K562 (cell line): ENCODE results near the gene SAFB. TPM values are rescaled to one million over a fixed set of nuclear protein-coding genes. Genes with fewer than 3 reads are reported as not detected.

ENCODE experiments used
- ATF3 ChIP-seq, 2 experiments: fragments of 450-650 bp in 1 of 2; sonication (generic) in 1 of 2; formaldehyde crosslinking in 1 of 2; IDR thresholded peaks in 1 of 2; conservative IDR thresholded peaks in 1 of 2; 2 replicates each; pipeline versions ENCODE4 v1.6.1 to v1.8.1; 2016 to 2023; ENCODE audit warnings: mild to moderate bottlenecking in 2 of 2, moderate library complexity in 2 of 2, inconsistent platforms in 1 of 2, missing genetic modification reagents in 1 of 2
- BCLAF1 ChIP-seq, 2 experiments: fragments of 450-650 bp in 1 of 2; IDR thresholded peaks; 2 replicates each; pipeline ENCODE4 v1.6.1; 2011 to 2017; ENCODE audit warnings: low read depth in 2 of 2, antibody characterized with exemption in 1 of 2, borderline replicate concordance in 1 of 2, low read length in 1 of 2, mild to moderate bottlenecking in 1 of 2, mixed read lengths in 1 of 2; ENCODE audit not compliant: control insufficient read depth in 1 of 2
- CBX1 ChIP-seq: sonication (generic); IDR thresholded peaks from 2 replicates; pipeline ENCODE4 v1.6.1; 2016; ENCODE audit warnings: antibody characterized with exemption, low read depth, mild to moderate bottlenecking
- CREB3 ChIP-seq: fragments of 450-650 bp; conservative IDR thresholded peaks from 2 replicates; pipeline ENCODE4 v1.6.1; 2016; ENCODE audit warnings: missing genetic modification characterization, low read depth, mild to moderate bottlenecking, missing compliant biosample characterization, moderate library complexity
- CREM ChIP-seq: IDR thresholded peaks from 2 replicates; pipeline ENCODE4 v1.6.1; 2014; ENCODE audit warnings: antibody characterized with exemption, low read depth
- ESRRB ChIP-seq: fragments of 250-450 bp; sonication (Bioruptor Pico); IDR thresholded peaks from 2 replicates; pipeline ENCODE4 v1.5.0; 2020; ENCODE audit warnings: mild to moderate bottlenecking, moderate library complexity, borderline replicate concordance
- GTF2F1 ChIP-seq: IDR thresholded peaks from 2 replicates; pipeline ENCODE4 v1.6.1; 2011; ENCODE audit warnings: low read depth, low read length, improper control_type of control experiment
- ILF3 ChIP-seq: fragments of 450-650 bp; IDR thresholded peaks from 2 replicates; pipeline ENCODE4 v1.6.1; 2018; ENCODE audit warnings: antibody characterized with exemption, mild to moderate bottlenecking, moderate library complexity, borderline replicate concordance
- MAZ ChIP-seq, 2 experiments: fragments of 450-650 bp in 1 of 2; sonication (generic) in 1 of 2; formaldehyde crosslinking; IDR thresholded peaks in 1 of 2; conservative IDR thresholded peaks in 1 of 2; 2 replicates each; pipeline versions ENCODE4 v1.4.0 to v1.5.0; 2020; ENCODE audit warnings: mild to moderate bottlenecking in 1 of 2, missing genetic modification reagents in 1 of 2
- ZNF143 ChIP-seq: sonication (generic); formaldehyde crosslinking; IDR thresholded peaks from 2 replicates; pipeline ENCODE4 v1.9.0; 2022; ENCODE audit warnings: mild to moderate bottlenecking, missing genetic modification reagents
- ZNF224 ChIP-seq: sonication (generic); formaldehyde crosslinking; IDR thresholded peaks from 2 replicates; pipeline ENCODE4 v1.8.0; 2022; ENCODE audit warnings: mild to moderate bottlenecking, missing genetic modification reagents
- ZNF395 ChIP-seq: fragments of 200-800 bp; sonication (Bioruptor generic); IDR thresholded peaks from 2 replicates; pipeline ENCODE4 v1.6.1; 2017; ENCODE audit warnings: missing genetic modification characterization, missing compliant biosample characterization
- ZNF707 ChIP-seq: fragments of 250-450 bp; sonication (Bioruptor Pico); conservative IDR thresholded peaks from 2 replicates; pipeline ENCODE4 v1.8.0; 2022; ENCODE audit warnings: inconsistent platforms, mild to moderate bottlenecking, moderate library complexity
- polyA plus RNA-seq, 8 experiments: library from polyadenylated mRNA; depleted of rRNA in 4 of 8; stranded (reverse) in 5 of 8; unstranded in 3 of 8; fragments of >200 nt; fragmentation: Nextera tagmentation in 2 of 8; fragmentation: Illumina TruSeq in 1 of 8; extraction: Ambion mirVana in 2 of 8; extraction: Trizol in 1 of 8; gene quantifications; 2 replicates each; pipeline versions ENCODE4 v1.2.1 to v1.2.3, GENCODE V29; 2011 to 2014; ENCODE audit warnings: inconsistent platforms in 1 of 8, missing spikeins in 1 of 8
- total RNA-seq, 7 experiments: library from RNA; depleted of rRNA in 6 of 7; stranded (reverse); fragments of >200 nt in 6 of 7; fragmentation: Illumina TruSeq in 2 of 7; extraction: Trizol in 2 of 7; gene quantifications; 2 replicates each; pipeline versions ENCODE4 v1.2.1 to v1.2.3, GENCODE V29; 2011 to 2021; ENCODE audit warnings: low replicate concordance in 1 of 7

Gene SAFB
- total and polyA plus RNA-seq, 9 of the 15 experiments (the other 6 are each of a cell fraction or from before 2014, with no cell fraction given) = 1.1 to 151 (median 83.1) TPM

GRCh38 chr19:5686647-5687359 is 63.9 kb downstream of the SAFB start (continued):
- TF ChIP-seq BCLAF1 (IDR thresholded peaks at IDR 0.05; ENCODE audit: borderline replicate concordance in 1 of 2, control insufficient read depth in 1 of 2, low read depth in 2 of 2, low read length in 1 of 2) (no peak), MAZ (CRISPR knock-in tag; conservative IDR thresholded peaks at IDR 0.05 in 1 of 2, IDR thresholded peaks at IDR 0.05 in 1 of 2) (peak in 1 of 2 experiments; percentile 95), ZNF707 (CRISPR knock-in tag) (no peak), CBX1 (peak; percentile 82), ZNF224 (CRISPR knock-in tag) (no peak), CREM (peak; percentile 96), ZNF143 (CRISPR knock-in tag) (no peak), ILF3 (no peak), CREB3 (tag) (no peak), GTF2F1 (no peak), ATF3 (IDR thresholded peaks at IDR 0.05) (no peak), ATF3 (CRISPR knock-in tag; conservative IDR thresholded peaks at IDR 0.05) (no peak), ESRRB (no peak), ZNF395 (CRISPR knock-in tag) (peak; percentile 61; the same call in 1 of the 2 replicates)
